Measurements from ENCODE around the gene FHIT.

GRCh38 chr3:60114191-60114590, 1137.1 kb downstream of the FHIT start:
- TF ChIP-seq CTCF (conservative IDR thresholded peaks at IDR 0.05) (no peak), EZH2 (IDR thresholded peaks at IDR 0.05; ENCODE audit: low read depth) (no peak)

All from PC-9 (cell line).